ENCODE data around the gene CACNA2D2. TPM values are rescaled to one million over a fixed set of nuclear protein-coding genes. Genes with fewer than 3 reads are reported as not detected.
A peak's percentile ranks its signal among the peaks of the same experiment; 100 is the strongest.

Gene CACNA2D2
- total and polyA plus RNA-seq, 12 donors: 0.09 to 2.0 (median 0.60) TPM

- H3K9me3 ChIP-seq (replicated peaks in 1 of 3): no peaks in the 10 kb centered on the region
- peak within 1 kb of the TSS; percentile 83 to 98 (median 94) for H3K27ac ChIP-seq
- peak within 1 kb of the TSS; percentile 25 to 96 (median 62) for H3K4me3 ChIP-seq
- 20 to 28% (median 25%) methylated on average over 18 to 31 of the region's 31 CpGs for WGBS, 4 donors
- peaks cover 0 to 34% of the 10 kb centered on the region in 2 donors for H3K36me3 ChIP-seq (replicated peaks in 1 of 2)
- H3K4me1 ChIP-seq (replicated peaks in 1 of 2): peaks cover 41 to 71% of the 10 kb centered on the region in 2 donors
- TF ChIP-seq CTCF (IDR thresholded peaks at IDR 0.05) (peak in 1 of 6 experiments; percentile 1), POLR2A (IDR thresholded peaks at IDR 0.05) (peak in 1 of 2 donors; percentile 34)
- DNase-seq: peak; percentile 70 to 85 (median 73)
- no peaks in the 10 kb centered on the region for H3K27me3 ChIP-seq
- intact Hi-C loops (cut with DNase I): loop anchor here in 1 of 2 donors (5.0 kb wide), 1 partner anchor 50 kb away; no protein-coding TSS in a partner anchor
Observed at GRCh38 chr3:50322386-50323091, 180.9 kb downstream of the CACNA2D2 start, which contains the start of gene HYAL2. HYAL2 (minus strand) TSS chr3:50322745; CDS start chr3:50320489, 2,256 bp downstream.

DNA sequence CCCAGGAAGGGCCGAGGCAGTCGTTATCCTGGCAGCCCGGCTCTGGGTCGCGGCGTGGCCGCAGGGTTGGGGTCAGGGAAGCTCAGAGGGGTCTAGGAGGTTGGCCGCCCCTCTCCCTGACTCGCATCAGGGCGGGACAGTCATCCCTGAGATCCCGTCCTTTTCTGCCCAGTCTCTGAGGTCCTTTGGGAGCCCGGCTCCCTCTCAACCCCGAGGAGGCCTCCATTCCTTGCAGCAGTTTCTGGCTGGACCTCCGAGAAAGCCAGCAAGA, 181.4 kb downstream of the CACNA2D2 start:
- Histone ChIP-seq H3K9me3 (replicated peaks in 1 of 3) (no peaks in the 10 kb centered on the region), H3K27me3 (no peaks in the 10 kb centered on the region), H3K36me3 (replicated peaks in 1 of 2) (peaks cover 0 to 38% of the 10 kb centered on the region in 2 donors), H3K4me1 (replicated peaks in 1 of 2) (peaks cover 41 to 71% of the 10 kb centered on the region in 2 donors), H3K27ac (peak overlapping the region; percentile 35 to 98 (median 94)), H3K4me3 (peak overlapping the region in 2 of 4 donors; percentile 71 to 96)
- no peak for DNase-seq
- no peak for TF ChIP-seq CTCF (IDR thresholded peaks at IDR 0.05)
- TF ChIP-seq POLR2A (IDR thresholded peaks at IDR 0.05): no peak
- 17 to 39% (median 29%) methylated on average over 4 to 14 of the region's 14 CpGs for WGBS, 4 donors
- intact Hi-C loops (cut with DNase I): loop anchor here in 1 of 2 donors (5.0 kb wide), 1 partner anchor 50 kb away; no protein-coding TSS in a partner anchor

- Histone ChIP-seq H3K9me3 (replicated peaks in 1 of 3) (no peaks in the 10 kb centered on the region), H3K4me1 (replicated peaks in 1 of 2) (peaks cover 44 to 73% of the 10 kb centered on the region in 2 donors), H3K4me3 (peak overlapping the region; percentile 25 to 96 (median 62)), H3K27me3 (no peaks in the 10 kb centered on the region), H3K36me3 (replicated peaks in 1 of 2) (peaks cover 0 to 39% of the 10 kb centered on the region in 2 donors), H3K27ac (peak overlapping the region; percentile 83 to 98 (median 94))
- intact Hi-C loops (cut with DNase I): loop anchor here in 1 of 2 donors (5.0 kb wide), 1 partner anchor 49 kb away; no protein-coding TSS in a partner anchor
- TF ChIP-seq CTCF (IDR thresholded peaks at IDR 0.05) (peak; percentile 20 to 66 (median 32)), POLR2A (IDR thresholded peaks at IDR 0.05) (peak; percentile 36 to 69)
- DNase-seq: peak; percentile 89 to 94 (median 91)
- WGBS, 4 donors: 1% methylated on average over 47 to 59 of the region's 59 CpGs; no CpG with 5 or more reads in 1 of the 4 donors
Observed at GRCh38 chr3:50321336-50322114, 181.9 kb downstream of the CACNA2D2 start.

DNA sequence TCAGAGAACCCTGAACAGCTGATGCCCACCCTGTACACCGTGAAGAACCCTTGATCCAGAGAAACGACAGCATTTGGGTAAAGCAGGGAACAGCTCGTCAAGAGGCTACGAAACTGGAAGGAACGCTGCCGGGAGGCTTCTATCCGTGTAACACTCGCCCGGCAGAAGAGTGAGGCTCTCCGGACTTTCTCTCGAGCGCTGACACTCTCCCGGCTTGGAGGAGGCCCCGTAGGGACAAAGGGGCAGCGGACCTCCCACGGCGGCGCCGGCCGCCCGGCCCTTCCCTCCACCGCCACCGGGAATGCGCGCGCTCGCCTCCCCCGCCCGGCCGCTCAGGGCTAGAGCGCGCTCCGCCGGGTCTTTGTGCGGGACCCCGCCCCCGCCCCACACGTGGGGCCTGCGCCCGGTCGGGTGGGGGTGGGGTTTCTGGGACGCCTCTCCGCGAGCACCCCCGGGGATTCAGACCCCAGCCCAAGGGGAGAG, 182.5 kb downstream of the CACNA2D2 start:
- Histone ChIP-seq H3K4me1 (replicated peaks in 1 of 2) (peaks cover 45 to 75% of the 10 kb centered on the region in 2 donors), H3K9me3 (replicated peaks in 1 of 3) (no peaks in the 10 kb centered on the region), H3K27me3 (no peaks in the 10 kb centered on the region), H3K27ac (peak overlapping the region; percentile 83 to 98 (median 94)), H3K4me3 (peak overlapping the region; percentile 25 to 96 (median 62)), H3K36me3 (replicated peaks in 1 of 2) (peaks cover 0 to 37% of the 10 kb centered on the region in 2 donors)
- intact Hi-C loops (cut with DNase I): loop anchor here in 1 of 2 donors (5.0 kb wide), 1 partner anchor 49 kb away; no protein-coding TSS in a partner anchor
- 0% methylated on average over 11 to 45 of the region's 45 CpGs for WGBS, 4 donors
- peak in 5 of 7 donors; percentile 64 to 84 (median 80) for DNase-seq
- TF ChIP-seq POLR2A (IDR thresholded peaks at IDR 0.05) (no peak), CTCF (IDR thresholded peaks at IDR 0.05) (no peak)

All from adrenal gland (tissue), 12 donors.